Measurements from ENCODE around the gene DAD1. TPM values are rescaled to one million over a fixed set of nuclear protein-coding genes. Genes with fewer than 3 reads are reported as not detected.

Gene DAD1
- total RNA-seq, 1 experiment from 2014 or later = 162 TPM

DNA sequence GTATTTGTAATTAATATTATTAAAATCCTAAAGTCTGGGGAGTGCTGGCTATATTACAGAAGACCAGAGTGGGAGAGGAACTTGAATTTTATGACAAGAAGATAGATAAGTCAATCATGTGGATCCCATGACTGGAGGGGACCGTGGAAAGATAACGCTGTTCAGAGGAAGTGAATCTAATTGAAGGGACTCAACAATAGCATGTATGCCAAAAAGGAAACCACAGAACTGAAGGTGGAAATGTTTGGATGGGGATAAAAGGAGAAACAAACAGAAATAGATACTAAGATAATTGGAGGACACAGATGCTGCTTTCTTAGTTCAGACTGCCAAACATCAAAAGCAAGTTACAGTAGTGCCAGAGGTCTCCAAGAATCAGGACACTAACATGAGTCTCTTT, 34.0 kb upstream of the DAD1 start:
- CTCF ChIA-PET = no interaction called here
- no peaks in the 10 kb centered on the region for H3K79me2 ChIP-seq (ENCODE audit: insufficient read depth, low read length)
- no peaks in the 10 kb centered on the region for H3K9me2 ChIP-seq (ENCODE audit: insufficient read depth)
- POLR2A ChIA-PET = no interaction called here
- H3K4me3 ChIP-seq (replicated peaks in 1 of 2; ENCODE audit: low read depth in 1 of 2, low read length in 2 of 2) = no peak overlapping the region
- H2AFZ ChIP-seq (ENCODE audit: low read depth, low read length, poor library complexity, severe bottlenecking) = no peak overlapping the region
- H3K4me1 ChIP-seq (ENCODE audit: control insufficient read depth in 1 of 2, insufficient read depth in 2 of 2, low read length in 2 of 2) = peaks cover 5 to 6% of the 10 kb centered on the region in 2 experiments; a peak in 2 of 4 replicates
- intact Hi-C loops (cut with micrococcal nuclease) = no loop called here
- H3K27me3 ChIP-seq (ENCODE audit: insufficient read depth, low read length) = no peaks in the 10 kb centered on the region
- no peak for TF ChIP-seq CEBPB (IDR thresholded peaks at IDR 0.05; ENCODE audit: low read depth)
- TF ChIP-seq EZH2 (IDR thresholded peaks at IDR 0.05) = no peak
- TF ChIP-seq, protein P1, sequence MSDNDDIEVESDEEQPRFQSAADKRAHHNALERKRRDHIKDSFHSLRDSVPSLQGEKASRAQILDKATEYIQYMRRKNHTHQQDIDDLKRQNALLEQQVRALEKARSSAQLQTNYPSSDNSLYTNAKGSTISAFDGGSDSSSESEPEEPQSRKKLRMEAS (IDR thresholded peaks at IDR 0.05) = no peak
- no peak for TF ChIP-seq POLR2AphosphoS5 (IDR thresholded peaks at IDR 0.05; ENCODE audit: low read depth, low read length)
- no peak for TF ChIP-seq ZNF274 (IDR thresholded peaks at IDR 0.05; ENCODE audit: low read depth, low read length)
- no peak for TF ChIP-seq EZH2phosphoT487 (IDR thresholded peaks at IDR 0.05; ENCODE audit: borderline replicate concordance)
- TF ChIP-seq, protein P2, sequence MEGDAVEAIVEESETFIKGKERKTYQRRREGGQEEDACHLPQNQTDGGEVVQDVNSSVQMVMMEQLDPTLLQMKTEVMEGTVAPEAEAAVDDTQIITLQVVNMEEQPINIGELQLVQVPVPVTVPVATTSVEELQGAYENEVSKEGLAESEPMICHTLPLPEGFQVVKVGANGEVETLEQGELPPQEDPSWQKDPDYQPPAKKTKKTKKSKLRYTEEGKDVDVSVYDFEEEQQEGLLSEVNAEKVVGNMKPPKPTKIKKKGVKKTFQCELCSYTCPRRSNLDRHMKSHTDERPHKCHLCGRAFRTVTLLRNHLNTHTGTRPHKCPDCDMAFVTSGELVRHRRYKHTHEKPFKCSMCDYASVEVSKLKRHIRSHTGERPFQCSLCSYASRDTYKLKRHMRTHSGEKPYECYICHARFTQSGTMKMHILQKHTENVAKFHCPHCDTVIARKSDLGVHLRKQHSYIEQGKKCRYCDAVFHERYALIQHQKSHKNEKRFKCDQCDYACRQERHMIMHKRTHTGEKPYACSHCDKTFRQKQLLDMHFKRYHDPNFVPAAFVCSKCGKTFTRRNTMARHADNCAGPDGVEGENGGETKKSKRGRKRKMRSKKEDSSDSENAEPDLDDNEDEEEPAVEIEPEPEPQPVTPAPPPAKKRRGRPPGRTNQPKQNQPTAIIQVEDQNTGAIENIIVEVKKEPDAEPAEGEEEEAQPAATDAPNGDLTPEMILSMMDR (IDR thresholded peaks at IDR 0.05 in 2 of 3, conservative IDR thresholded peaks at IDR 0.05 in 1 of 3; ENCODE audit: borderline replicate concordance in 1 of 3, insufficient read depth in 1 of 3, low read depth in 2 of 3, low read length in 2 of 3) = no peak
- TF ChIP-seq EGR1 (IDR thresholded peaks at IDR 0.05; ENCODE audit: low read depth) = no peak
- TF ChIP-seq JUND (IDR thresholded peaks at IDR 0.05) = no peak
- TF ChIP-seq, protein P3, sequence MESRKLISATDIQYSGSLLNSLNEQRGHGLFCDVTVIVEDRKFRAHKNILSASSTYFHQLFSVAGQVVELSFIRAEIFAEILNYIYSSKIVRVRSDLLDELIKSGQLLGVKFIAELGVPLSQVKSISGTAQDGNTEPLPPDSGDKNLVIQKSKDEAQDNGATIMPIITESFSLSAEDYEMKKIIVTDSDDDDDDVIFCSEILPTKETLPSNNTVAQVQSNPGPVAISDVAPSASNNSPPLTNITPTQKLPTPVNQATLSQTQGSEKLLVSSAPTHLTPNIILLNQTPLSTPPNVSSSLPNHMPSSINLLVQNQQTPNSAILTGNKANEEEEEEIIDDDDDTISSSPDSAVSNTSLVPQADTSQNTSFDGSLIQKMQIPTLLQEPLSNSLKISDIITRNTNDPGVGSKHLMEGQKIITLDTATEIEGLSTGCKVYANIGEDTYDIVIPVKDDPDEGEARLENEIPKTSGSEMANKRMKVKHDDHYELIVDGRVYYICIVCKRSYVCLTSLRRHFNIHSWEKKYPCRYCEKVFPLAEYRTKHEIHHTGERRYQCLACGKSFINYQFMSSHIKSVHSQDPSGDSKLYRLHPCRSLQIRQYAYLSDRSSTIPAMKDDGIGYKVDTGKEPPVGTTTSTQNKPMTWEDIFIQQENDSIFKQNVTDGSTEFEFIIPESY (IDR thresholded peaks at IDR 0.05; ENCODE audit: extremely low read depth, insufficient replicate concordance, low read length) = no peak
- TF ChIP-seq, protein P4, sequence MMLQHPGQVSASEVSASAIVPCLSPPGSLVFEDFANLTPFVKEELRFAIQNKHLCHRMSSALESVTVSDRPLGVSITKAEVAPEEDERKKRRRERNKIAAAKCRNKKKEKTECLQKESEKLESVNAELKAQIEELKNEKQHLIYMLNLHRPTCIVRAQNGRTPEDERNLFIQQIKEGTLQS (IDR thresholded peaks at IDR 0.05) = no peak
- TF ChIP-seq CBX3 (IDR thresholded peaks at IDR 0.05; ENCODE audit: low read depth) = no peak
- TF ChIP-seq ELF1 (IDR thresholded peaks at IDR 0.05; ENCODE audit: borderline replicate concordance, low read depth) = no peak
- H3K9ac ChIP-seq (ENCODE audit: low read length) = no peak overlapping the region
- no TSS peak for BruUV-seq (replicated peaks)
- no peak for ATAC-seq
- H3K27ac ChIP-seq (ENCODE audit: low read depth, low read length) = no peak overlapping the region
- H3K36me3 ChIP-seq (ENCODE audit: control insufficient read depth in 1 of 2, insufficient read depth in 2 of 2, low read length in 2 of 2) = no peaks in the 10 kb centered on the region
- RAD21 ChIA-PET (ENCODE audit: low non-redundant PET in 1 of 2, low total read pairs in 2 of 2, uncharacterized antibody in 2 of 2, unreplicated experiment in 2 of 2) = no interaction called here
- H4K20me1 ChIP-seq (ENCODE audit: insufficient read depth) = no peaks in the 10 kb centered on the region
- no peaks in the 10 kb centered on the region for H3K9me3 ChIP-seq (ENCODE audit: control insufficient read depth in 1 of 2, insufficient read depth in 1 of 2, low read depth in 1 of 2, low read length in 2 of 2)
- H3K4me2 ChIP-seq (ENCODE audit: low read length) = no peak overlapping the region
- no peak for DNase-seq (ENCODE audit: low read depth, low spot score)
